GM19025 (cell line): Measurements from ENCODE around the gene MROH8.
"Not testable (repeated sequence)": the region's sequence is repeated elsewhere in the genome, so short reads cannot be mapped to it uniquely, and the experiment has no call there.

ENCODE experiments used
- ATAC-seq: cut with Tn5 transposase; IDR thresholded peaks from one replicate; pipeline ENCODE4 v1.9.1; 2021; ENCODE audit warnings: mild to moderate bottlenecking, low read depth, moderate library complexity; ENCODE audit not compliant: unreplicated experiment

MROH8 gene

DNA sequence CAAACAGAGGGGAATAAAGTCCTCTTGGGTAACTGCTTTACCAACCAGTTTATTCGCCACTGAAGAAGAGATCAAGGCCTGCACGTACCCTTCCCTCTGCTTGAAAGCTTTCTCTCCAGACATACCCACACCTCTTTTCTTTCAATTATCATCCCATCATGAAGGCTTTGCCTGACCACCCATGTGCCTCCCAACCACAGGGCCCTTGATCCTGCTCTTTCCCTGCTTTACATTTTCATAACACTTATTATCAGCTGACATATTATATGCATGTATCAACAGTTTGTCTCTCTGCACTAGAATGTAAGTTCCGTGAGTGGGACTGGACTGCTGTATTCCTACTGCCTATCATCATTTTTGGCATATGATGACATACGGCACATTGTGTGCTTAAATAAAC lies 21.1 kb downstream of the MROH8 start:
- no peak for ATAC-seq

DNA sequence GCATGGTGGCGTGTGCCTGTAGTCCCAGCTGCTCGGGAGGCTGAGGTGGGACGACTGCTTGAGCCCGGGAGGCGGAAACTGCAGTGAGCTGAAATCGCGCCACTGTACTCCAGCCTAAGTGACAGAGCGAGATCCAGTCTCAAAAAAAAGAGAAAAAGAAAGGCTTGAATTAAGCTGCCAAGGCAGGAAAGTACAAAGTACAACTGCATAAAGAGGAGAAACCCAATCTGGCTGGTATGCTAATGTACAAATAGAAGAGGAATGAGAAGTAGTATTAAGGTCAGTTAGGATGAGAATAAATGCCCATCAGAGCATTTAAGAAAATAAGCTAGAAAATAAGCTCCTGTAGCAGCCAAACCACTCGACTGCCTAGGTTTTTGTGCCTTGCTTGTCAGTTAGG lies 23.4 kb downstream of the MROH8 start:
- no peak for ATAC-seq

DNA sequence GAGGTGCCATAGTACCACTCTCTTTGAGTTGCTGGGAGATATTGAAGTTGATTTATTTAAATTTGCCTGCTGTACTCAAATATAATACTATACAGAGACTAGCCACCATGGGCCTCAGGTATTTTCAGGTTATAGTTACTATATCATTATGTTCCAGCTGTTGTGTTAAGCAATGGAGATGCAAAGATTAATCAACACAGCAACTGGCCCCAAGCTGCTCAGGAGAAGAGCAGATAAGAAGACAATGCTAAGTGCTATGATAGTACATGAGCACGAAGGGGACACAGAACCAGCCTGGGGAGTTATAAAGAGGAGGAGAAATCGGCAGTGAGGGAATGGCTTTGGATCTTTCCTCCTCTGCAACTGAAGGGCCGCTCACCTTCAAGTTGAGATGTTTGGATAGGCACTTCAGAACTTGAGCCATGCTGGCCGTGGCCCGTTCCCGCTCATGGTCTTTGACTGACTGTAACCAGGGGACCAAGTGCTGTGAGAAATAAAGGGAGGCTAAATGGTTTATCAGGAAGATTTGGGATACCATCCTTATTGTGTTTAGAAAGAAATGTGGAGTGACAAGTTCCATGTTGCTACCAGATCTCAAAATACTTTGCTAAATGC lies 24.6 kb downstream of the MROH8 start:
- ATAC-seq, result no peak

DNA sequence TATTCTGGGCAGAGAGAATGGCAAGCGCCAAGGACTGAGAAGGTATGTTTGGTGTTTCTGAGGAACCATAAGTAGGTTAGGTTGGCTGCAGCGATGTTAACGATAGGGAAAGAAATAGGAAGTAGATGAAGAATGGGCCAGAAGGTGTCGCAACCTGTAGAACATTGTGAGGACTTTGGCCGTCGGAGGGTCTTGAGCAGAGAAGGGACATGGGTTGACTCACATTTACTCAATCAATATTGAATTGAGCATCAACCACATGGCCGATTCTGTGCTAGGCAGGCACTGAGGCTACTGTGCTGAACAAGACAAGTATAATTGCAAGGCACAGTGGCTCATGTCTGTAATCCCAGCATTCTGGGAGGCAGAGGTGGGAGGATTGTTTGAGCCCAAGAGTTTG lies 27.1 kb downstream of the MROH8 start:
- no peak for ATAC-seq

GRCh38 chr20:37151529-37151928 lies 27.8 kb downstream of the MROH8 start:
- ATAC-seq, result no peak

GRCh38 chr20:37150864-37151263 lies 28.5 kb downstream of the MROH8 start:
- not testable (repeated sequence) for ATAC-seq

DNA sequence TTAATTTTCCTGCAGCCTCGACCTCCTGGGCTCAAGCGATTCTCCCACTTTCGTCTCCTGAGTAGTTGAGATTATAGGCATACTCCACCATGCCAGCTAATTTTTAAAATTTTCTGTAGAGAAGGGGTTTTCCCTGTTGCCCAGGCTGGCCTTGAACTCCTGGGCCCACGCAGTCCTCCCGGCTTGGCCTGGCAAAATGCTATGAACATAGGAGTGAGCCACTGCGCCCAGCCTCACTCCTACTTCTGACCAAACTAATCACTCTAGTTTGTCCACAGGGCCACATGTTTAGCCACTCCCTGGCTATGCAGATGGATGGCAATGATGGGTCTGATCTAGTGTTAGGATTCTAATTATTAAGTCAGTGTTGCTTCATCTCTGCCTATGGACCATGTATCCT lies 32.1 kb downstream of the MROH8 start:
- ATAC-seq, result no peak

GRCh38 chr20:37144856-37145404 lies 34.4 kb downstream of the MROH8 start:
- ATAC-seq, result no peak

DNA sequence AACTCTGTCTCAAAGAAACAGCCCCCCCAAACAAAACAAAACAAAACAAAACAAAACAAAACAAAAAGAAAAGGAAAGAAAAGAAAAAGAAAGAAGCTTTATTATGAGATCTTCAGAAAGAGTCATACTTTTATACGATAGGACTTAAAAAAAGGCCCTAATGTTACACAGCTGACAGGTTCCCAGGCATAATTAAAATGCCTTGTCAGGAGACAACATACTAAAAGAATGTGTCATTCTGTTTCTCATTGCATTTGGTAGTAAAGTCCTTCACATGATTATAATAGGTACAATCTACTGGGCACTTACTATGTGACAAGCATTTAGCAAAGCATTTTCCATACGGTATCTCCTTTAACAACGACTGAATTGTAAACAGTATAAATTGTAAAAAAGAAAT lies 36.6 kb downstream of the MROH8 start:
- ATAC-seq, result no peak

DNA sequence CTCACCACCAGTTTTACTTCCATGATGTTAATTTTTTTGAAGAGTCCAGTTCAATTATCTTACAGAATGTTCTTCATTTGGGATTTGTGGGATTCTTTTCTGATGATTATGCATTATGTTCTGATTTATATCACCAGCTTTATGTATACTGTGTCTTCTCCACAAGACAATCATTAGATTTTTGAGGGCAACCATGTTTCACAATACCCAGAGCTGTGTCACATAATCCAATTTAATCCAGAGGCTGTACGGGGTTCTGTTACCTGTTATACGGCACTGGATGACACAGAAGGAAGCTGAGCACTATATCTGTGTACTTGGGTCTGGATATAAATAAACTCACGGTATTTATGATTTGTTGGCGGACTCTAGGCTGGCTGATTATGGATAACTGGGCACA lies 41.8 kb downstream of the MROH8 start:
- no peak for ATAC-seq

- no peak for ATAC-seq
These were observed 45.4 kb downstream of the MROH8 start for GRCh38 chr20:37133952-37134351.

DNA sequence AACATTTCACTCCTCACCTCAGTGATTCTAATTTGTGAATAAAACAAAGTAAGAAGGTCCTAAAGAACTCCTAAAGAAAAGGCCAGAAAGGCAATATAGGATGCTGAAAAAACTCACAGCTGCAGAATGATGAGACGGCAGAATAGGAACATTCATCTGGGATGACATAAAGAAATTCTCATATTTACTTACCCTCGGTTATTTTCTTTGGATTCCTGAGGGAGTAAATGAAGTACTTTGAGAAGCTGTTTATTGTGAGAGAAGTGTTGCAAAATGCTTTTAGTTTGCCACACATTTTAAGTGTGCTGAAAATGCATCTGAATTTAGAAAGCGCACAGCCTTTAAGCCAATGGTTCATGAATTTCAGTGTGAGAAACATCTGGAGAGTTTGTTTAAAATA lies 47.9 kb downstream of the MROH8 start:
- ATAC-seq, result no peak

GRCh38 chr20:37128803-37129202 lies 50.5 kb downstream of the MROH8 start:
- no peak for ATAC-seq

DNA sequence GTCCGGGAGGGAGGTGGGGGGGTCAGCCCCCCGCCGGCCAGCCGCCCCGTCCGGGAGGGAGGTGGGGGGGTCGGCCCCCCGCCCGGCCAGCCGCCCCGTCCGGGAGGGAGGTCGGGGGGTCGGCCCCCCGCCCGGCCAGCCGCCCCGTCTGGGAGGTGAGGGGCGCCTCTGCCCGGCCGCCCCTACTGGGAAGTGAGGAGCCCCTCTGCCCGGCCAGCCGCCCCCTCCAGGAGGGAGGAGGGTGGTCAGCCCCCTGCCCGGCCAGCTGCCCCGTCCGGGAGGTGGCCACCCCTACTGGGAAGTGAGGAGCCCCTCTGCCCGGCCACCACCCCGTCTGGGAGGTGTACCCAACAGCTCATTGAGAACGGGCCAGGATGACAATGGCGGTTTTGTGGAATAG lies 53.1 kb downstream of the MROH8 start:
- ATAC-seq, result not testable (repeated sequence)

DNA sequence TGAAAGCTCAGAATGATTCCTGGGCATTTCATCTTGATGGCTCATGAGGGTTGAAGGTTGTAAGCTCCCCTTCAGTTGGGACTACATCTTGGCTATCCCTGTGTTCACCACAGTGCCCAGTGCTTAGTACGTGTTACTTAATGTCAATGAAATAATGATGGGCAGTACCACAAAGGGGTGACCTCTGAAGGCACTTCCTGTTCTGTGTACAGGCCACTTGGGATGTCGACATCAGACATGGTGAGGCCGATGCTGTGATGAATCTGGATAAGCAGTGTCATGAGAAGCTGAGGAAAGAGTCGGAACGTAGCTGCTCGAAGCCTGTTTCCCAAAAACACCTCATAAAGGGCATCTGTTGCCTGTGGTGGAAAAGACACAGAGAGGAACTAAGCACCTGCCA lies 55.9 kb downstream of the MROH8 start:
- ATAC-seq, result no peak

GRCh38 chr20:37120497-37120896 lies 58.9 kb downstream of the MROH8 start:
- ATAC-seq, result no peak

DNA sequence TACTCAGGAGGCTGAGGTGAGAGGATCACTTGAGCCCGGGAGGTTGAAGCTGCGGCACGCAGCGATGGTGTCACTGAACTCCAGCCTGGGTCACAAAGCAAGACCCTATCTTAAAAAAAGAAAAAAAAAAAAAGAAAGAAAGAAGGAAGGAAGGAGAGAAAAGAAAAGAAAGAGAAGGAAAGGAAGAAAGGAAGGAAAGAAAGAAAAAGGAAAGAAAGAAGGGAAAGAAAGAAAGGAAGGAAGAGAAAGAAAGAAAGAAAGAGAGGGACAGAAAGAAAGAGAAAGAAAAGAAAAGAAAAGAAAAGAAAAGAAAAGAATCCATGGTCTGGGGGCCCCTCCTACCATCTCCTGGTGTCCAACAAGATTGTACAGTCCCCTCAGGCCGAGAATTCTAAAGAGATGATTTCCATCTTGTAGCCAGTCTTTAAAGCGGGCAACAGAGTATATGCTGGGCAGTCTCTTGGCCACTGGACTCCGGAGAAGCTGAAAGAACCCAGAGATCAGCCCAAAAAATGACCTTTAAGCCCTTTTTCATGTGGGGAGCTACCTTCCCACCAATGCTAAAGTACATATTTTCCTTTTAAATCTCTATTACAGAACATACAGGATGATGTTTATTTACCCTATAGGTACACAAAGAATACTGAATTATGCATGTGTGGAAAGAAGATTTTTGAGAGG lies 59.9 kb downstream of the MROH8 start:
- no peak for ATAC-seq

DNA sequence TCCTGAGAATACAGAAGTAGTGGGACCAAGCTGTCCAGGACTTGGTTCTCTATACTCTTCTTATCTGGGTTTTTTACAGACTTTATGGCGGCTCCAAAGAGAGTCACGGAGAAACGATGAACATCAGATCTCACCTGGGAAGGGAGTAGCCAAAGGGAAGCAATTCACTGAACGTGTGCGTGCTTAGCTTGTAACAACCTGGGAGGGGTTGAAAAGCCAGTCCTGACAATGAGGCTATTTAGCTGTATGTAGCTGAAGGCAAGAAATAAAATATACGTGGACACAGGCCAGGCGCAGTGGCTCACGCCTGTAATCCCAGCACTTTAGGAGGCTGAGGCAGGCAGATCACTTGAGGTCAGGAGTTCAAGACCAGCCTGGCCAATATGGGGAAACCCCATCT lies 65.3 kb downstream of the MROH8 start:
- no peak for ATAC-seq

DNA sequence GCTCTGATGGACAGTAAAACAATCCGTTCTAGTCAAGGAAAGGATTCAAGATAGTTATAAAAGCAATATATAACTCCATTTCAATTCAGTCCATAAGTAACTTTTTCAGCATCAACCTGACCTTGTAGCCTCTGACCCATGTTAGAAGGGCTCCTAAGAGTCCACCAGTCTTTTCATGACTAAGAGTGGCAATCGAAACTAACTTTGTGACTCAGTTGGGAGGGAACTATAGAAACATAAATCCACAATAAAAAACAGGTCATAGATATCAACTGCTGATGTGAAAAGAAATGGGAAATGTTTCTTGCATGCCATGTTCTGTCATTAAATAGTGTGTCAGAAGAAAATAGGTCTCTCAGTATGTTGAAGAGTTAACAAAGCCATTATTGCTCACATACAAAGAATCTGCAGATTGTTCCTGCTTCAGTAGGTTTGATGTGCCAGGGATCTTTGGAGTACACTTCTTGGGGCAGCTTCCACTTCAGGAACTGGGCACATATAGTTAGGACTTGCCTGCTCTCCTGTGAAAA lies 67.4 kb downstream of the MROH8 start:
- no peak for ATAC-seq

DNA sequence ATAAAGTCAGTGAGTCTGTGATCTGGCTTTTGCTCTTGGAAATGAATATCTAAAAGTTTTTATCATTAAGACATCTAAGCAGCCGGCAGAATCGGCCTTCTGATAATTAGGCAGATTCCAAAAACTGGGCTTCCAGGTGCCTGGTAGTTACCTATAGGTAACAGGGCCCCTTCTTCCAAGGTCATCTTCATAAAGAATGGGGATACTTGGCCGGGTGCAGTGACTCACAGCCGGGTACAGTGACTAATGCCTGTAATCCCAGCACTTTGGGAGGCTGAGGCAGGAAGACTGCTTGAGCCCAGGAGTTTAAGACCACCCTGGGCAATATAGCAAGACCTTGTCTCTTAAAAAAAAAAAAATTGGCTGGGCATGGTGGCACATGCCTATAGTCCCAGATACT lies 70.7 kb downstream of the MROH8 start:
- ATAC-seq, result no peak

DNA sequence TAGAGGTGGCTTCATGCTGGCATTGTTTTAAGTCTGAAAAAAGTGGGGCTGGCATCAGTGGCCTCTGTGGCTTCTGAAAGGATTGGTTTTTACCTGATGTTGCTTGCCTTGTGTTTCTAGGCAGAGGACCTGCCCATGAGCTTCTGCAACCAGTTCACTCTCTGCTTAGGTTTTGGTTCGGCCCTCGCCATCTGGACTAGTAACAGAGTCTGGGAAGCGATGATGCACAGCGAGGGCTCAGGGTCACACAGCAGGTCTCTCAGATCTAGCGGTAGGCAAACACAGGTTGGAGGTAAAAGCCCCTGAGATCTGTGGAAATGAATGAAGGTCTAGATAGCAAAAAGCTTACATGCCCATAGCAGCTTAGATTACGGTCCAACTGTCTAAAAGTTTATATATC lies 76.8 kb downstream of the MROH8 start:
- no peak for ATAC-seq

- no peak for ATAC-seq
These were observed 82.8 kb downstream of the MROH8 start for GRCh38 chr20:37096415-37097041.
